Heart right ventricle (tissue), 16 donors: ENCODE results near the gene NAT8L. TPM values are rescaled to one million over a fixed set of nuclear protein-coding genes. Genes with fewer than 3 reads are reported as not detected.

Experiments used
- ATAC-seq, 8 donors: fragments of 200-7000 bp; cut with Tn5 transposase; one replicate each; pipeline ENCODE4 v1.9.1; 2020; ENCODE audit warnings: mild to moderate bottlenecking in 8 of 8, moderate library complexity in 8 of 8, moderate number of reproducible peaks in 1 of 8
- DNase-seq, 2 donors: peaks; one replicate each; pipeline ENCODE4 v3.0.0-alpha.2; 2020
- H3K27ac ChIP-seq, 10 donors: fragments of 200-600 bp; sonication (generic) in 2 of 10; one replicate each; pipeline versions ENCODE4 v1.5.0 to v1.8.0; 2020 to 2022; ENCODE audit warnings: mild to moderate bottlenecking in 3 of 10
- H3K27me3 ChIP-seq, 7 donors: fragments of 200-600 bp; one replicate each; pipeline ENCODE4 v1.8.0; 2021 to 2022; ENCODE audit warnings: mild to moderate bottlenecking in 2 of 7
- H3K36me3 ChIP-seq, 9 donors: fragments of 200-600 bp; sonication (generic) in 1 of 9; one replicate each; pipeline versions ENCODE4 v1.5.0 to v1.8.0; 2020 to 2022; ENCODE audit warnings: mild to moderate bottlenecking in 2 of 9
- H3K4me1 ChIP-seq, 9 donors: fragments of 200-600 bp; sonication (generic) in 1 of 9; one replicate each; pipeline versions ENCODE4 v1.5.0 to v1.8.0; 2020 to 2022; ENCODE audit warnings: mild to moderate bottlenecking in 4 of 9
- H3K4me3 ChIP-seq, 10 donors: fragments of 200-600 bp; sonication (generic) in 2 of 10; one replicate each; pipeline versions ENCODE4 v1.5.0 to v1.8.0; 2020 to 2022; ENCODE audit warnings: mild to moderate bottlenecking in 7 of 10, moderate library complexity in 2 of 10
- H3K9me3 ChIP-seq, 11 donors: fragments of 200-600 bp in 10 of 11; sonication (generic) in 2 of 11; one replicate each; pipeline versions ENCODE4 v1.5.0 to v1.8.0; 2013 to 2022; ENCODE audit warnings: mild to moderate bottlenecking in 2 of 11, control low read depth in 1 of 11, moderate library complexity in 1 of 11
- WGBS, 2 donors: extraction: QIAGEN DNeasy Blood & Tissue Kit; methylation state at CpG; one replicate each; pipeline ENCODE4 v1.1.7; 2013; ENCODE audit warnings: inconsistent platforms in 1 of 2; 5-methylcytosine and 5-hydroxymethylcytosine counted together
- intact Hi-C, 10 donors: fragments of 100-400 bp; cut with DNase I; formaldehyde crosslinking; loops; one replicate each; pipeline versions ENCODE4 v1.11.1 to v1.14.2; 2022
- polyA plus RNA-seq, 2 donors: library from polyadenylated mRNA; stranded (reverse); fragments of 200-250 nt; gene quantifications; one replicate each; pipeline ENCODE4 v1.2.3, GENCODE V29; 2013
- total RNA-seq, 10 donors: library from RNA; stranded (reverse); fragmentation: NEBNext Ultra II Directional in 3 of 10; extraction: Animal tissue kit (Norgen Biotek cat#: 25700) in 3 of 10; gene quantifications; one replicate each; pipeline versions ENCODE4 v1.2.1 to v1.2.4, GENCODE V29; 2021 to 2023
- TF ChIP-seq, protein P1 (sequence below), 9 donors: fragments of 200-600 bp; sonication (generic) in 2 of 9; IDR thresholded peaks; one replicate each; pipeline versions ENCODE4 v1.5.0 to v1.8.0; 2021 to 2022; ENCODE audit warnings: antibody characterized with exemption in 9 of 9, mild to moderate bottlenecking in 5 of 9, moderate library complexity in 1 of 9
- donor health status: Arrhythmogenic right ventricular cardiomyopathy.
- donor health status: ischemic (EF 13 %, LVEDD 7.1; RV severe dilation, severe dysfunction).
- donor health status: healthy with polysubstance abuse.
- donor health status: DM: no; HTN: yes; CAD: no.
- donor health status: DM: no; HTN: no; CAD: no.
- donor health status: ischemic (EF 25% LVEDD 6.9; RV normal size, moderate dysfunction).
- donor health status: ischemic (EF 25% LVEDD 5.7; RV mildly dilated, moderate dysfunction).
- donor health status: healthy.
- donor health status: DM: yes; HTN: yes; CAD: no.
- donor health status: Ischemic cardiomyopathy.
- donor health status: ischemic (EF 35%, LVEDD 5.7; RV mildly dilated, moderate dysfunction).
- donor health status: nonischemic (EF 11% LVEDD 7.7; RV severe dilation, severe dysfunction).
- donor health status: DM: yes; HTN: yes; CAD: no.
- donor health status: PGD.
- donor health status: ischemic (EF 29% LVEDD 5.4; RV normal size, mild dysfunction).
- donor health status: nonischemic (EF 23%, LVEDD 6.1; RV moderate dilation, normal function).

The NAT8L gene
- total and polyA plus RNA-seq, 12 donors = 0.12 to 1.4 (median 0.37) TPM

- Histone ChIP-seq H3K9me3 (peaks cover 0 to 4% (median 0%) of the 10 kb centered on the region in 11 donors), H3K36me3 (no peaks in the 10 kb centered on the region), H3K4me1 (peaks cover 2 to 19% (median 16%) of the 10 kb centered on the region in 9 donors), H3K27ac (no peak overlapping the region), H3K27me3 (peaks cover 13 to 61% (median 38%) of the 10 kb centered on the region in 7 donors), H3K4me3 (no peak overlapping the region)
- no peak for DNase-seq
- TF ChIP-seq, protein P1, sequence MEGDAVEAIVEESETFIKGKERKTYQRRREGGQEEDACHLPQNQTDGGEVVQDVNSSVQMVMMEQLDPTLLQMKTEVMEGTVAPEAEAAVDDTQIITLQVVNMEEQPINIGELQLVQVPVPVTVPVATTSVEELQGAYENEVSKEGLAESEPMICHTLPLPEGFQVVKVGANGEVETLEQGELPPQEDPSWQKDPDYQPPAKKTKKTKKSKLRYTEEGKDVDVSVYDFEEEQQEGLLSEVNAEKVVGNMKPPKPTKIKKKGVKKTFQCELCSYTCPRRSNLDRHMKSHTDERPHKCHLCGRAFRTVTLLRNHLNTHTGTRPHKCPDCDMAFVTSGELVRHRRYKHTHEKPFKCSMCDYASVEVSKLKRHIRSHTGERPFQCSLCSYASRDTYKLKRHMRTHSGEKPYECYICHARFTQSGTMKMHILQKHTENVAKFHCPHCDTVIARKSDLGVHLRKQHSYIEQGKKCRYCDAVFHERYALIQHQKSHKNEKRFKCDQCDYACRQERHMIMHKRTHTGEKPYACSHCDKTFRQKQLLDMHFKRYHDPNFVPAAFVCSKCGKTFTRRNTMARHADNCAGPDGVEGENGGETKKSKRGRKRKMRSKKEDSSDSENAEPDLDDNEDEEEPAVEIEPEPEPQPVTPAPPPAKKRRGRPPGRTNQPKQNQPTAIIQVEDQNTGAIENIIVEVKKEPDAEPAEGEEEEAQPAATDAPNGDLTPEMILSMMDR (IDR thresholded peaks at IDR 0.05) = no peak
- WGBS, 2 donors = 59 to 67% methylated on average over 7 of the region's 7 CpGs
- intact Hi-C loops = no loop called here
- ATAC-seq = no peak
These were observed 22.3 kb upstream of the NAT8L start for GRCh38 chr4:2036866-2037265.

- Histone ChIP-seq H3K4me1 (peaks cover 4 to 23% (median 20%) of the 10 kb centered on the region in 9 donors), H3K27ac (no peak overlapping the region), H3K4me3 (peak overlapping the region in 9 of 10 donors; percentile 49 to 73 (median 63)), H3K27me3 (peaks cover 20 to 78% (median 63%) of the 10 kb centered on the region in 7 donors), H3K9me3 (peaks cover 0 to 4% (median 0%) of the 10 kb centered on the region in 11 donors), H3K36me3 (no peaks in the 10 kb centered on the region)
- peak in 1 of 8 donors; percentile 18 for ATAC-seq
- intact Hi-C loops = no loop called here
- WGBS, 2 donors = 4 to 5% methylated on average over 89 to 90 of the region's 91 CpGs
- TF ChIP-seq, protein P1 (IDR thresholded peaks at IDR 0.05) = no peak
- DNase-seq = no peak
These were observed 18.5 kb upstream of the NAT8L start for GRCh38 chr4:2040391-2041238.

GRCh38 chr4:2041239-2042130 is 17.6 kb upstream of the NAT8L start:
- intact Hi-C loops = no loop called here
- H3K4me3 ChIP-seq = peak overlapping the region; percentile 49 to 73 (median 62)
- ATAC-seq (peak; percentile 71 to 86 (median 76)), DNase-seq (peak; percentile 73 to 84)
- H3K9me3 ChIP-seq = peaks cover 0 to 4% (median 0%) of the 10 kb centered on the region in 11 donors
- peak overlapping the region in 2 of 10 donors; percentile 37 to 67 for H3K27ac ChIP-seq
- H3K27me3 ChIP-seq = peaks cover 20 to 78% (median 68%) of the 10 kb centered on the region in 7 donors
- peaks cover 4 to 23% (median 20%) of the 10 kb centered on the region in 9 donors for H3K4me1 ChIP-seq
- TF ChIP-seq, protein P1 (IDR thresholded peaks at IDR 0.05) = no peak
- H3K36me3 ChIP-seq = no peaks in the 10 kb centered on the region
- 1% methylated on average over 85 to 94 of the region's 94 CpGs for WGBS, 2 donors
